ENCODE measurements around the gene TWNK.

The TWNK gene

DNA sequence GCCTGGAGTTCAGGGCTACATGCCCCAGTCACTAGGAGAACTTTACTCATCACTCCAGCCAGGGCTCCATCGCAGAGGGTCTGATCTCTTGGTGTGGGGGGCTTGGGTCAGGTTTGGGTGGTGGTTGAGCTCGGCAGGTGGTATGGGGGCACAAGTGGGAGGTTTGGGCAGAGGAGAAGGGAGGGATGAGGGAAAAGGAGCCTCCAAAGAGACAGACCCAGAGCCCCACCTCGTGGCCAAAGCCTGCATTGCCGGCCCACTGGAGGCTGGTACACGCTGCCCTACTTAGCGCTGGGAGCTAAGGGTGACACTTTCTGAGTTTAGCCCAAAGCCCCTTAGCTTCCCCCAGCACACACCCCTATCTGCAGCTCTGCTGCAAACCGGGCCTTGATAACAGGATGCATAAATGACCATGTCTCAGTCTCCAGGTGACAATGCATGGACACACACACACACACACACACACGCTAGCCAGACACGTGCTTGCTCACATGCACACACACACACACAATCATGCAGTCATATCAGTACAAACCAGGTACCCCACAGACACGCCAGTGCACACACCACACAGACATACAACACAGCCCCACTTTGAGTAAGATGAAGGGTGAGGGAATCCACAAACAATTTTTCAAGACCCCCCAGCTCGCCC, 27.0 kb downstream of the TWNK start:
- DNase-seq (ENCODE audit: low read depth in 1 of 2, low spot score in 1 of 2) = peak in 1 of 2 experiments; percentile 74
- Histone ChIP-seq H3K27ac (replicated peaks) (no peak overlapping the region), H3K4me3 (replicated peaks; ENCODE audit: insufficient read depth, low read length) (no peak overlapping the region), H3K27me3 (ENCODE audit: insufficient read depth, poor library complexity, severe bottlenecking) (no peaks in the 10 kb centered on the region)
- TF ChIP-seq, protein P1, sequence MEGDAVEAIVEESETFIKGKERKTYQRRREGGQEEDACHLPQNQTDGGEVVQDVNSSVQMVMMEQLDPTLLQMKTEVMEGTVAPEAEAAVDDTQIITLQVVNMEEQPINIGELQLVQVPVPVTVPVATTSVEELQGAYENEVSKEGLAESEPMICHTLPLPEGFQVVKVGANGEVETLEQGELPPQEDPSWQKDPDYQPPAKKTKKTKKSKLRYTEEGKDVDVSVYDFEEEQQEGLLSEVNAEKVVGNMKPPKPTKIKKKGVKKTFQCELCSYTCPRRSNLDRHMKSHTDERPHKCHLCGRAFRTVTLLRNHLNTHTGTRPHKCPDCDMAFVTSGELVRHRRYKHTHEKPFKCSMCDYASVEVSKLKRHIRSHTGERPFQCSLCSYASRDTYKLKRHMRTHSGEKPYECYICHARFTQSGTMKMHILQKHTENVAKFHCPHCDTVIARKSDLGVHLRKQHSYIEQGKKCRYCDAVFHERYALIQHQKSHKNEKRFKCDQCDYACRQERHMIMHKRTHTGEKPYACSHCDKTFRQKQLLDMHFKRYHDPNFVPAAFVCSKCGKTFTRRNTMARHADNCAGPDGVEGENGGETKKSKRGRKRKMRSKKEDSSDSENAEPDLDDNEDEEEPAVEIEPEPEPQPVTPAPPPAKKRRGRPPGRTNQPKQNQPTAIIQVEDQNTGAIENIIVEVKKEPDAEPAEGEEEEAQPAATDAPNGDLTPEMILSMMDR (IDR thresholded peaks at IDR 0.05; ENCODE audit: insufficient read depth, low read length) = peak; percentile 99
- TF ChIP-seq, protein P2, sequence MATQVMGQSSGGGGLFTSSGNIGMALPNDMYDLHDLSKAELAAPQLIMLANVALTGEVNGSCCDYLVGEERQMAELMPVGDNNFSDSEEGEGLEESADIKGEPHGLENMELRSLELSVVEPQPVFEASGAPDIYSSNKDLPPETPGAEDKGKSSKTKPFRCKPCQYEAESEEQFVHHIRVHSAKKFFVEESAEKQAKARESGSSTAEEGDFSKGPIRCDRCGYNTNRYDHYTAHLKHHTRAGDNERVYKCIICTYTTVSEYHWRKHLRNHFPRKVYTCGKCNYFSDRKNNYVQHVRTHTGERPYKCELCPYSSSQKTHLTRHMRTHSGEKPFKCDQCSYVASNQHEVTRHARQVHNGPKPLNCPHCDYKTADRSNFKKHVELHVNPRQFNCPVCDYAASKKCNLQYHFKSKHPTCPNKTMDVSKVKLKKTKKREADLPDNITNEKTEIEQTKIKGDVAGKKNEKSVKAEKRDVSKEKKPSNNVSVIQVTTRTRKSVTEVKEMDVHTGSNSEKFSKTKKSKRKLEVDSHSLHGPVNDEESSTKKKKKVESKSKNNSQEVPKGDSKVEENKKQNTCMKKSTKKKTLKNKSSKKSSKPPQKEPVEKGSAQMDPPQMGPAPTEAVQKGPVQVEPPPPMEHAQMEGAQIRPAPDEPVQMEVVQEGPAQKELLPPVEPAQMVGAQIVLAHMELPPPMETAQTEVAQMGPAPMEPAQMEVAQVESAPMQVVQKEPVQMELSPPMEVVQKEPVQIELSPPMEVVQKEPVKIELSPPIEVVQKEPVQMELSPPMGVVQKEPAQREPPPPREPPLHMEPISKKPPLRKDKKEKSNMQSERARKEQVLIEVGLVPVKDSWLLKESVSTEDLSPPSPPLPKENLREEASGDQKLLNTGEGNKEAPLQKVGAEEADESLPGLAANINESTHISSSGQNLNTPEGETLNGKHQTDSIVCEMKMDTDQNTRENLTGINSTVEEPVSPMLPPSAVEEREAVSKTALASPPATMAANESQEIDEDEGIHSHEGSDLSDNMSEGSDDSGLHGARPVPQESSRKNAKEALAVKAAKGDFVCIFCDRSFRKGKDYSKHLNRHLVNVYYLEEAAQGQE (IDR thresholded peaks at IDR 0.05; ENCODE audit: insufficient replicate concordance, low read depth) = no peak

GRCh38 chr10:101014966-101015581, 27.7 kb downstream of the TWNK start:
- H3K27me3 ChIP-seq (ENCODE audit: insufficient read depth, poor library complexity, severe bottlenecking) = no peaks in the 10 kb centered on the region
- H3K27ac ChIP-seq (replicated peaks) = no peak overlapping the region
- no peak for TF ChIP-seq GABPA (IDR thresholded peaks at IDR 0.05; ENCODE audit: low read depth)
- TF ChIP-seq, protein P2 (IDR thresholded peaks at IDR 0.05; ENCODE audit: insufficient replicate concordance, low read depth) = no peak
- TF ChIP-seq POLR2AphosphoS5 (IDR thresholded peaks at IDR 0.05; ENCODE audit: low read depth) = no peak
- TF ChIP-seq, protein P1 (IDR thresholded peaks at IDR 0.05; ENCODE audit: insufficient read depth, low read length) = no peak
- TF ChIP-seq SPI1 (IDR thresholded peaks at IDR 0.05; ENCODE audit: borderline replicate concordance, low read depth) = no peak
- H3K4me3 ChIP-seq (replicated peaks; ENCODE audit: insufficient read depth, low read length) = no peak overlapping the region
- peak in 1 of 2 experiments; percentile 56 for DNase-seq (ENCODE audit: low read depth in 1 of 2, low spot score in 1 of 2)

- no peak overlapping the region for H3K27ac ChIP-seq (replicated peaks)
- TF ChIP-seq POLR2AphosphoS5 (IDR thresholded peaks at IDR 0.05; ENCODE audit: low read depth) (no peak), SPI1 (IDR thresholded peaks at IDR 0.05; ENCODE audit: borderline replicate concordance, low read depth) (no peak), GABPA (IDR thresholded peaks at IDR 0.05; ENCODE audit: low read depth) (no peak)
- TF ChIP-seq, protein P1 (IDR thresholded peaks at IDR 0.05; ENCODE audit: insufficient read depth, low read length) = no peak
- TF ChIP-seq, protein P2 (IDR thresholded peaks at IDR 0.05; ENCODE audit: insufficient replicate concordance, low read depth) = no peak
- no peak for DNase-seq (ENCODE audit: low read depth in 1 of 2, low spot score in 1 of 2)
- no peak overlapping the region for H3K4me3 ChIP-seq (replicated peaks; ENCODE audit: insufficient read depth, low read length)
- no peaks in the 10 kb centered on the region for H3K27me3 ChIP-seq (ENCODE audit: insufficient read depth, poor library complexity, severe bottlenecking)
Observed at GRCh38 chr10:101015582-101015973, 28.2 kb downstream of the TWNK start.

All from HL-60 (cell line).